NCI-H1694 (cell line): ENCODE data around the gene ARHGEF7.
"Not testable (repeated sequence)": the region's sequence is repeated elsewhere in the genome, so short reads cannot be mapped to it uniquely, and the experiment has no call there.

Source experiments
- DNase-seq: peaks from one replicate; lab custom pipeline; 2025; lab: John Stamatoyannopoulos, UW

ARHGEF7 gene

GRCh38 chr13:111253365-111253872 is 138.3 kb downstream of the ARHGEF7 start:
- no peak for DNase-seq

- DNase-seq, result no peak
Observed at GRCh38 chr13:111255228-111255790, 140.2 kb downstream of the ARHGEF7 start.

GRCh38 chr13:111256458-111256857 is 141.3 kb downstream of the ARHGEF7 start:
- DNase-seq, result no peak

GRCh38 chr13:111256946-111257345 is 141.8 kb downstream of the ARHGEF7 start:
- DNase-seq, result no peak

- DNase-seq, result not testable (repeated sequence)
Observed at GRCh38 chr13:111257899-111258298, 142.8 kb downstream of the ARHGEF7 start.

GRCh38 chr13:111258637-111259036 is 143.5 kb downstream of the ARHGEF7 start:
- no peak for DNase-seq

- DNase-seq, result no peak
Observed at GRCh38 chr13:111259058-111259457, 143.9 kb downstream of the ARHGEF7 start.

- no peak for DNase-seq
Observed at GRCh38 chr13:111261326-111261725, 146.2 kb downstream of the ARHGEF7 start.

GRCh38 chr13:111262281-111262680 is 147.2 kb downstream of the ARHGEF7 start:
- no peak for DNase-seq

- no peak for DNase-seq
Observed at GRCh38 chr13:111262715-111263114, 147.6 kb downstream of the ARHGEF7 start.

GRCh38 chr13:111263566-111263965 is 148.5 kb downstream of the ARHGEF7 start:
- no peak for DNase-seq

GRCh38 chr13:111265006-111265700 is 150.0 kb downstream of the ARHGEF7 start:
- DNase-seq, result no peak

- no peak for DNase-seq
Observed at GRCh38 chr13:111265701-111266035, 150.6 kb downstream of the ARHGEF7 start.

GRCh38 chr13:111267205-111267604 is 152.1 kb downstream of the ARHGEF7 start:
- DNase-seq, result no peak

GRCh38 chr13:111267784-111268183 is 152.7 kb downstream of the ARHGEF7 start:
- no peak for DNase-seq

- no peak for DNase-seq
Observed at GRCh38 chr13:111269508-111269907, 154.4 kb downstream of the ARHGEF7 start.

- no peak for DNase-seq
Observed at GRCh38 chr13:111270126-111270525, 155.0 kb downstream of the ARHGEF7 start.

- DNase-seq, result no peak
Observed at GRCh38 chr13:111270765-111271698, 155.9 kb downstream of the ARHGEF7 start.

GRCh38 chr13:111272117-111272516 is 157.0 kb downstream of the ARHGEF7 start:
- DNase-seq, result no peak

GRCh38 chr13:111275382-111275781 is 160.3 kb downstream of the ARHGEF7 start:
- no peak for DNase-seq

GRCh38 chr13:111275995-111276618 is 161.0 kb downstream of the ARHGEF7 start:
- DNase-seq, result no peak

- no peak for DNase-seq
Observed at GRCh38 chr13:111278258-111278657, 163.1 kb downstream of the ARHGEF7 start.
